ENCODE measurements around the gene PLCB4.

- TF ChIP-seq POLR2A (IDR thresholded peaks at IDR 0.05): no peak
- TF ChIP-seq, protein P1, sequence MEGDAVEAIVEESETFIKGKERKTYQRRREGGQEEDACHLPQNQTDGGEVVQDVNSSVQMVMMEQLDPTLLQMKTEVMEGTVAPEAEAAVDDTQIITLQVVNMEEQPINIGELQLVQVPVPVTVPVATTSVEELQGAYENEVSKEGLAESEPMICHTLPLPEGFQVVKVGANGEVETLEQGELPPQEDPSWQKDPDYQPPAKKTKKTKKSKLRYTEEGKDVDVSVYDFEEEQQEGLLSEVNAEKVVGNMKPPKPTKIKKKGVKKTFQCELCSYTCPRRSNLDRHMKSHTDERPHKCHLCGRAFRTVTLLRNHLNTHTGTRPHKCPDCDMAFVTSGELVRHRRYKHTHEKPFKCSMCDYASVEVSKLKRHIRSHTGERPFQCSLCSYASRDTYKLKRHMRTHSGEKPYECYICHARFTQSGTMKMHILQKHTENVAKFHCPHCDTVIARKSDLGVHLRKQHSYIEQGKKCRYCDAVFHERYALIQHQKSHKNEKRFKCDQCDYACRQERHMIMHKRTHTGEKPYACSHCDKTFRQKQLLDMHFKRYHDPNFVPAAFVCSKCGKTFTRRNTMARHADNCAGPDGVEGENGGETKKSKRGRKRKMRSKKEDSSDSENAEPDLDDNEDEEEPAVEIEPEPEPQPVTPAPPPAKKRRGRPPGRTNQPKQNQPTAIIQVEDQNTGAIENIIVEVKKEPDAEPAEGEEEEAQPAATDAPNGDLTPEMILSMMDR (IDR thresholded peaks at IDR 0.05 in 4 of 5, conservative IDR thresholded peaks at IDR 0.05 in 1 of 5): no peak
These were observed 423.2 kb downstream of the PLCB4 start for GRCh38 chr20:9492067-9492466.

All from gastrocnemius medialis (tissue), 4 donors.